IMR-90 (cell line): ENCODE data around the gene TMEM72. TPM values are rescaled to one million over a fixed set of nuclear protein-coding genes. Genes with fewer than 3 reads are reported as not detected.

Experiments
- ATAC-seq: fragments of 200-7000 bp; cut with Tn5 transposase; 2 replicates; pipeline ENCODE4 v1.9.1; 2020; ENCODE audit warnings: low read depth, mild to moderate bottlenecking, moderate library complexity
- BruUV-seq: library from RNA; stranded (reverse); fragments of 400-500 nt; replicated peaks from 2 replicates; lab custom pipeline; 2021; lab: Mats Ljungman, UMichigan
- CTCF ChIA-PET: fragments of 300-600 bp; formaldehyde crosslinking; extraction: SDS; loops from one replicate; lab custom pipeline; 2021; ENCODE audit warnings: antibody characterized with exemption; lab: Yijun Ruan, JAX
- POLR2A ChIA-PET: fragments of 300-600 bp; sonication (Branson Sonifier 250); formaldehyde crosslinking; loops from one replicate; lab custom pipeline; 2022; ENCODE audit warnings: antibody characterized with exemption; ENCODE audit not compliant: unreplicated experiment; lab: Charles Lee
- DNase-seq: peaks from one replicate; pipeline ENCODE4 v3.0.0; 2013
- H2AFZ ChIP-seq: replicated peaks from 2 replicates; pipeline ENCODE3; 2013; ENCODE audit warnings: low read length, mild to moderate bottlenecking; ENCODE audit not compliant: poor library complexity
- H2AK5ac ChIP-seq: 2 replicates; pipeline ENCODE4 v1.6.1; 2013; ENCODE audit warnings: low read depth, low read length, inconsistent platforms
- H2AK9ac ChIP-seq: replicated peaks from 2 replicates; pipeline ENCODE3; 2013; ENCODE audit warnings: mild to moderate bottlenecking, low read depth, low read length, moderate library complexity; ENCODE audit not compliant: poor library complexity
- H2BK120ac ChIP-seq: 2 replicates; pipeline ENCODE4 v1.6.1; 2013; ENCODE audit warnings: low read depth, low read length, inconsistent platforms
- H2BK15ac ChIP-seq: 3 replicates; pipeline ENCODE4 v1.6.1; 2013; ENCODE audit warnings: low read depth, low read length, inconsistent platforms
- H2BK20ac ChIP-seq: 2 replicates; pipeline ENCODE4 v1.6.1; 2013; ENCODE audit warnings: low read depth, mild to moderate bottlenecking, inconsistent platforms, low read length, moderate library complexity
- H2BK5ac ChIP-seq: 2 replicates; pipeline ENCODE4 v1.6.1; 2013; ENCODE audit warnings: mild to moderate bottlenecking, low read depth, low read length, inconsistent platforms; ENCODE audit not compliant: poor library complexity, severe bottlenecking
- H3K14ac ChIP-seq: replicated peaks from 2 replicates; pipeline ENCODE4 v1.6.1; 2013; ENCODE audit warnings: low read depth, low read length, inconsistent platforms
- H3K18ac ChIP-seq: 2 replicates; pipeline ENCODE4 v1.6.1; 2013; ENCODE audit warnings: low read depth, low read length, control low read depth
- H3K23ac ChIP-seq: 2 replicates; pipeline ENCODE4 v1.6.1; 2013; ENCODE audit warnings: low read depth, low read length, inconsistent platforms
- H3K27ac ChIP-seq: 2 replicates; pipeline ENCODE4 v1.5.1; 2013; ENCODE audit warnings: mild to moderate bottlenecking, control low read depth, low read length; ENCODE audit not compliant: insufficient read depth
- H3K27me3 ChIP-seq: 2 replicates; pipeline ENCODE4 v1.6.1; 2013; ENCODE audit warnings: low read length; ENCODE audit not compliant: control insufficient read depth, insufficient read depth
- H3K36me3 ChIP-seq: 2 replicates; pipeline ENCODE4 v1.6.1; 2013; ENCODE audit warnings: low read length, mixed read lengths; ENCODE audit not compliant: control insufficient read depth, insufficient read depth
- H3K4ac ChIP-seq: 2 replicates; pipeline ENCODE4 v1.6.1; 2013; ENCODE audit warnings: low read depth, low read length, inconsistent platforms
- H3K4me1 ChIP-seq: 2 replicates; pipeline ENCODE4 v1.6.1; 2013; ENCODE audit warnings: low read length, mixed read lengths; ENCODE audit not compliant: control insufficient read depth, insufficient read depth
- H3K4me2 ChIP-seq: 2 replicates; pipeline ENCODE4 v1.6.1; 2013; ENCODE audit warnings: low read depth, mild to moderate bottlenecking, control low read depth, low read length, moderate library complexity
- H3K4me3 ChIP-seq: 2 replicates; pipeline ENCODE4 v1.5.1; 2013; ENCODE audit warnings: low read depth, mild to moderate bottlenecking, control low read depth, low read length, moderate library complexity; ENCODE audit not compliant: insufficient read depth
- H3K56ac ChIP-seq: 2 replicates; pipeline ENCODE4 v1.6.1; 2013; ENCODE audit warnings: low read length, inconsistent platforms; ENCODE audit not compliant: insufficient read depth; ENCODE audit errors: extremely low read depth
- H3K79me1 ChIP-seq, 2 experiments: 2 replicates each; pipeline ENCODE4 v1.6.1; 2013; ENCODE audit warnings: low read length in 2 of 2, inconsistent platforms in 1 of 2, low read depth in 1 of 2
- H3K9ac ChIP-seq: 2 replicates; pipeline ENCODE4 v1.6.1; 2013; ENCODE audit warnings: low read depth, low read length, control low read depth
- H3K9me1 ChIP-seq: 2 replicates; pipeline ENCODE4 v1.6.1; 2013; ENCODE audit warnings: low read length, inconsistent platforms; ENCODE audit not compliant: insufficient read depth
- H3K9me3 ChIP-seq: 2 replicates; pipeline ENCODE4 v1.6.1; 2013; ENCODE audit warnings: low read length; ENCODE audit not compliant: control insufficient read depth, insufficient read depth
- H4K20me1 ChIP-seq: 2 replicates; pipeline ENCODE4 v1.6.1; 2013; ENCODE audit warnings: low read length, inconsistent platforms; ENCODE audit not compliant: insufficient read depth
- H4K5ac ChIP-seq: 2 replicates; pipeline ENCODE4 v1.6.1; 2013; ENCODE audit warnings: mild to moderate bottlenecking, low read depth, low read length, control low read depth
- H4K8ac ChIP-seq, 2 experiments: 2 replicates each; pipeline ENCODE4 v1.6.1; 2013; ENCODE audit warnings: low read depth in 2 of 2, low read length in 2 of 2, control low read depth in 1 of 2, inconsistent platforms in 1 of 2
- H4K91ac ChIP-seq: 2 replicates; pipeline ENCODE4 v1.6.1; 2013; ENCODE audit warnings: low read depth, low read length, inconsistent platforms; ENCODE audit not compliant: insufficient read depth
- BHLHE40 ChIP-seq: fragments of 150-350 bp; IDR thresholded peaks from 2 replicates; pipeline ENCODE4 v1.6.1; 2016; ENCODE audit warnings: mild to moderate bottlenecking, low read depth, low read length
- CHD1 ChIP-seq: IDR thresholded peaks from 2 replicates; pipeline ENCODE4 v1.6.1; 2012; ENCODE audit warnings: low read depth, low read length, improper control_type of control experiment
- FOS ChIP-seq: fragments of 150-350 bp; IDR thresholded peaks from 2 replicates; pipeline ENCODE4 v1.6.1; 2016; ENCODE audit warnings: low read depth, low read length
- MAFK ChIP-seq: IDR thresholded peaks from 2 replicates; pipeline ENCODE4 v1.6.1; 2012; ENCODE audit warnings: low read depth, low read length, improper control_type of control experiment
- MAZ ChIP-seq: IDR thresholded peaks from 2 replicates; pipeline ENCODE4 v1.6.1; 2012; ENCODE audit warnings: low read depth, mild to moderate bottlenecking, low read length, improper control_type of control experiment, moderate library complexity, borderline replicate concordance
- MXI1 ChIP-seq: IDR thresholded peaks from 2 replicates; pipeline ENCODE4 v1.6.1; 2012; ENCODE audit warnings: low read depth, mild to moderate bottlenecking, low read length, moderate library complexity, borderline replicate concordance
- POLR2A ChIP-seq: IDR thresholded peaks from 2 replicates; pipeline ENCODE4 v1.6.1; 2012; ENCODE audit warnings: mild to moderate bottlenecking, low read depth, low read length
- RFX5 ChIP-seq: IDR thresholded peaks from 2 replicates; pipeline ENCODE4 v1.8.0; 2012; ENCODE audit warnings: low read depth, mild to moderate bottlenecking, low read length, moderate library complexity
- WGBS, 2 experiments: methylation state at CpG; one replicate each; pipeline versions ENCODE4 v1.1.5 to v1.1.7; 2013; ENCODE audit warnings: missing lambda C conversion rate in 2 of 2; ENCODE audit not compliant: insufficient read length in 1 of 2; ENCODE audit errors: extremely low coverage in 2 of 2; 5-methylcytosine and 5-hydroxymethylcytosine counted together
- dilution Hi-C: fragments of 300-500 bp; cut with HindIII; formaldehyde crosslinking; loops from one replicate; pipeline ENCODE4 v1.14.3; 2018; ENCODE audit warnings: low sequenced_read_pairs; ENCODE audit not compliant: unreplicated experiment
- in situ Hi-C: fragments of 300-500 bp; cut with MboI; formaldehyde crosslinking; loops from 3 replicates; pipeline ENCODE4 v1.14.3; 2019; ENCODE audit warnings: low sequenced_read_pairs, inconsistent platforms, mixed read lengths
- intact Hi-C: fragments of 100-400 bp; cut with micrococcal nuclease; formaldehyde crosslinking; loops from 2 replicates; pipeline ENCODE4 v1.10.0; 2022
- polyA plus RNA-seq, 3 experiments: library from polyadenylated mRNA; depleted of rRNA; stranded (reverse); fragments of >200 nt; gene quantifications; 2 replicates each; pipeline ENCODE4 v1.2.3, GENCODE V29; 2012; ENCODE audit warnings: low replicate concordance in 1 of 3
- total RNA-seq: library from RNA; depleted of rRNA; stranded (reverse); fragments of >200 nt; gene quantifications from 2 replicates; pipeline ENCODE4 v1.2.3, GENCODE V29; 2012
- TF ChIP-seq, protein P1 (sequence below): conservative IDR thresholded peaks from 2 replicates; pipeline ENCODE4 v1.5.1; 2012; ENCODE audit warnings: mild to moderate bottlenecking, low read depth, low read length, improper control_type of control experiment
- TF ChIP-seq, protein P2 (sequence below): fragments of 150-350 bp; IDR thresholded peaks from 2 replicates; pipeline ENCODE4 v1.6.1; 2017; ENCODE audit warnings: mild to moderate bottlenecking, antibody characterized with exemption, low read length, low read depth
- TF ChIP-seq, protein P3 (sequence below): fragments of 150-350 bp; IDR thresholded peaks from 2 replicates; pipeline ENCODE4 v1.6.1; 2016; ENCODE audit warnings: low read depth, mild to moderate bottlenecking, low read length, moderate library complexity, borderline replicate concordance

TMEM72 gene
- total and polyA plus RNA-seq, 2 of the 4 experiments (the other 2 are of a cell fraction), result not detected

DNA sequence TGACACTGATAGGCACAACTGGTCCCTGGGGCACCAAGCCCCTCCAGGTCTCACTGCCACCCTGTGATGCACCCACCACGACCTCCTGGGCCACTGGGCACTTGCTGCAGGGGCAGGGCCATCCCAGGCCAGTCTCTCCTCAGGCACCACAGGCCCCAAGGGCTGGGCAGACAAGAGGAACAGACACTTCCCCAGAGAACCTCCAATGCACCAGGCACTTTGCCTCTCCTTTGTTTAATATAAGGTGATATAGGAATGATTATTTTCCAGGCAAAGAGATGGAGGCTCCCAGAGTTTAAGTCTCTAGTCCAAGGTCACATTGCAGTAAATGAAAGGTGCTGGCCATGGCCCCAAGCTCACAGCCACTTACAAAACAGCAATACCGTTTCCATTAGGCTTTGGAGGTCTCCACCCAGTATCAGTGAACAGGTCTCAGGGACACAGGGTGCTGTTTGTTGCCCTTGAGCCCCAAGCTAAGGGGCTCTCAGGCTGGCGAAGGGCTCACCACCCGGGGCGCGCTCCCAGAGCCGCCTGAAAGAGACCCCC is 63.0 kb downstream of the TMEM72 start (continued):
- TF ChIP-seq MXI1, result no peak

DNA sequence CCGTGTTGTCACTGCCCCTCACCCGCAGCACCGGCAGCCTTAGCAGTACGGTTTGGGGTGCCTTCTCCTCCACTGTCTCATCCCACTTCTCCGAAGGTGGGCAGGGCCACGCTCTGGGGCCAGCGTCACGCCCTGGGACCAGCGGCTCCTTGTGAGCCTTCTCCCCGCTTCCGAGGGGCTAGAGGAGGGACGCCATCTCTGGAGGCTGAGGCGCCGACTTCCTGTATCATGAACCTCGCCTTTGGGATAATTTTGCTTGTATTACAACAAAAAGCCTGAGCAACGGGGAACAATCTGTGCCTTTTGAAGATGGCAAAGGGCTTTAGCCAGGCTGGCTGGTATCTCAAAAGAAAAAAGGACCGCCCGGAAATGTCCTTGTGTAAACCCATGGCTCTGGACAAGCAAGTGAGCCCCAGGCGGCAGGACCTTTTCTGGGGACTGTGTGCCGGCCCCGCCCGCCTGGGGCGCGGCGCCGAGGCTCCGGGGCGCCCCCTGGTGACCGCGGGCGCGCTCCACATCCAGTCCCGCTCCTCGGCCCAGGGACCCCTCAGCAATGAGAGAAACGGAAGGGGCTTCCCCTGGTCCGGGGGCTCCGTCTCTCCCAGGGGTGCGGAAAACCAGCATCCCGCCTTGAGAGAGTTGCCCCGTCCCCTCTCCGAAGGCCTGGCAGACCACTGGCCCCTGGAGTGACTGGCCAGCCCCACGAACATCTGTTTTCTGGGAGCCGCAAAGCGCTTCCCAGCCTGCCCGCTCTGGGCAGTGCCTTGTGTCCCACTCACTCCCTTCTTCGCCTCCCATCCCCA is 63.7 kb downstream of the TMEM72 start:
- in situ Hi-C loops (loop anchor here (25.0 kb wide), 4 partner anchors 1037 to 1838 kb away; partner anchors contain the start of genes CSGALNACT2 and HNRNPF), dilution Hi-C loops (no loop called here), intact Hi-C loops (loop anchor here (1.0 kb wide), 1 partner anchor 43 kb away; no protein-coding TSS in a partner anchor)
- H2AFZ ChIP-seq, result peak overlapping the region; percentile 98
- H3K18ac ChIP-seq, result peak overlapping the region; percentile 82
- DNase-seq (no peak), ATAC-seq (peak; percentile 89)
- peak overlapping the region; percentile 81 for H3K23ac ChIP-seq
- CTCF ChIA-PET, result interaction anchor here (1.0 to 1.1 kb wide), 2 partner anchors 41 to 42 kb away, joined by 3 read pairs; no protein-coding TSS in a partner anchor
- peak overlapping the region; percentile 98 for H2AK9ac ChIP-seq
- H3K4me1 ChIP-seq, result peaks cover 41% of the 10 kb centered on the region
- H2BK15ac ChIP-seq, result peak overlapping the region; percentile 78; the same call in 2 of the 3 replicates
- no peaks in the 10 kb centered on the region for H3K27me3 ChIP-seq
- peaks cover 3 to 56% of the 10 kb centered on the region in 2 experiments; a peak in 3 of 4 replicates for H3K79me1 ChIP-seq
- peak overlapping the region; percentile 64 for H3K9ac ChIP-seq
- H3K36me3 ChIP-seq, result peaks cover 25% of the 10 kb centered on the region; the same call in 1 of the 2 replicates
- peak overlapping the region; percentile 96 for H4K91ac ChIP-seq
- peak overlapping the region; percentile 85 for H3K4me2 ChIP-seq
- H4K8ac ChIP-seq, result peak overlapping the region; percentile 94 to 99
- peak overlapping the region; percentile 90 for H3K14ac ChIP-seq
- peak overlapping the region; percentile 78 for H3K27ac ChIP-seq
- no peaks in the 10 kb centered on the region for H3K9me3 ChIP-seq
- peak overlapping the region; percentile 92 for H2BK120ac ChIP-seq
- peak overlapping the region; percentile 78 for H2BK20ac ChIP-seq
- H4K20me1 ChIP-seq, result no peaks in the 10 kb centered on the region; the same call in 1 of the 2 replicates
- H4K5ac ChIP-seq, result peak overlapping the region; percentile 91
- peak overlapping the region; percentile 90 for H3K56ac ChIP-seq
- POLR2A ChIA-PET, result no interaction called here
- peak overlapping the region; percentile 22 for H3K4me3 ChIP-seq
- H2BK5ac ChIP-seq, result peak overlapping the region; percentile 85
- 11% methylated on average over 13 of the region's 46 CpGs; no CpG with 5 or more reads in 1 of the 2 experiments for WGBS, 2 experiments
- H3K4ac ChIP-seq, result peak overlapping the region; percentile 97
- peak overlapping the region; percentile 88 for H2AK5ac ChIP-seq
- H3K9me1 ChIP-seq, result peaks cover 19% of the 10 kb centered on the region
- BruUV-seq, result no TSS peak
- TF ChIP-seq, protein P1, sequence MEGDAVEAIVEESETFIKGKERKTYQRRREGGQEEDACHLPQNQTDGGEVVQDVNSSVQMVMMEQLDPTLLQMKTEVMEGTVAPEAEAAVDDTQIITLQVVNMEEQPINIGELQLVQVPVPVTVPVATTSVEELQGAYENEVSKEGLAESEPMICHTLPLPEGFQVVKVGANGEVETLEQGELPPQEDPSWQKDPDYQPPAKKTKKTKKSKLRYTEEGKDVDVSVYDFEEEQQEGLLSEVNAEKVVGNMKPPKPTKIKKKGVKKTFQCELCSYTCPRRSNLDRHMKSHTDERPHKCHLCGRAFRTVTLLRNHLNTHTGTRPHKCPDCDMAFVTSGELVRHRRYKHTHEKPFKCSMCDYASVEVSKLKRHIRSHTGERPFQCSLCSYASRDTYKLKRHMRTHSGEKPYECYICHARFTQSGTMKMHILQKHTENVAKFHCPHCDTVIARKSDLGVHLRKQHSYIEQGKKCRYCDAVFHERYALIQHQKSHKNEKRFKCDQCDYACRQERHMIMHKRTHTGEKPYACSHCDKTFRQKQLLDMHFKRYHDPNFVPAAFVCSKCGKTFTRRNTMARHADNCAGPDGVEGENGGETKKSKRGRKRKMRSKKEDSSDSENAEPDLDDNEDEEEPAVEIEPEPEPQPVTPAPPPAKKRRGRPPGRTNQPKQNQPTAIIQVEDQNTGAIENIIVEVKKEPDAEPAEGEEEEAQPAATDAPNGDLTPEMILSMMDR, result peak; percentile 93
- no peak for TF ChIP-seq MAFK
- TF ChIP-seq FOS, result no peak
- no peak for TF ChIP-seq RFX5
- peak; percentile 24; the same call in 1 of the 2 replicates for TF ChIP-seq POLR2A
- TF ChIP-seq, protein P2, sequence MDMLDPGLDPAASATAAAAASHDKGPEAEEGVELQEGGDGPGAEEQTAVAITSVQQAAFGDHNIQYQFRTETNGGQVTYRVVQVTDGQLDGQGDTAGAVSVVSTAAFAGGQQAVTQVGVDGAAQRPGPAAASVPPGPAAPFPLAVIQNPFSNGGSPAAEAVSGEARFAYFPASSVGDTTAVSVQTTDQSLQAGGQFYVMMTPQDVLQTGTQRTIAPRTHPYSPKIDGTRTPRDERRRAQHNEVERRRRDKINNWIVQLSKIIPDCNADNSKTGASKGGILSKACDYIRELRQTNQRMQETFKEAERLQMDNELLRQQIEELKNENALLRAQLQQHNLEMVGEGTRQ, result no peak
- TF ChIP-seq MAZ, result peak; percentile 94
- TF ChIP-seq, protein P3, sequence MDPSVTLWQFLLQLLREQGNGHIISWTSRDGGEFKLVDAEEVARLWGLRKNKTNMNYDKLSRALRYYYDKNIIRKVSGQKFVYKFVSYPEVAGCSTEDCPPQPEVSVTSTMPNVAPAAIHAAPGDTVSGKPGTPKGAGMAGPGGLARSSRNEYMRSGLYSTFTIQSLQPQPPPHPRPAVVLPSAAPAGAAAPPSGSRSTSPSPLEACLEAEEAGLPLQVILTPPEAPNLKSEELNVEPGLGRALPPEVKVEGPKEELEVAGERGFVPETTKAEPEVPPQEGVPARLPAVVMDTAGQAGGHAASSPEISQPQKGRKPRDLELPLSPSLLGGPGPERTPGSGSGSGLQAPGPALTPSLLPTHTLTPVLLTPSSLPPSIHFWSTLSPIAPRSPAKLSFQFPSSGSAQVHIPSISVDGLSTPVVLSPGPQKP, result no peak
- TF ChIP-seq BHLHE40, result no peak
- no peak for TF ChIP-seq CHD1
